ENCODE data around the gene SLC37A1.

Gene SLC37A1

DNA sequence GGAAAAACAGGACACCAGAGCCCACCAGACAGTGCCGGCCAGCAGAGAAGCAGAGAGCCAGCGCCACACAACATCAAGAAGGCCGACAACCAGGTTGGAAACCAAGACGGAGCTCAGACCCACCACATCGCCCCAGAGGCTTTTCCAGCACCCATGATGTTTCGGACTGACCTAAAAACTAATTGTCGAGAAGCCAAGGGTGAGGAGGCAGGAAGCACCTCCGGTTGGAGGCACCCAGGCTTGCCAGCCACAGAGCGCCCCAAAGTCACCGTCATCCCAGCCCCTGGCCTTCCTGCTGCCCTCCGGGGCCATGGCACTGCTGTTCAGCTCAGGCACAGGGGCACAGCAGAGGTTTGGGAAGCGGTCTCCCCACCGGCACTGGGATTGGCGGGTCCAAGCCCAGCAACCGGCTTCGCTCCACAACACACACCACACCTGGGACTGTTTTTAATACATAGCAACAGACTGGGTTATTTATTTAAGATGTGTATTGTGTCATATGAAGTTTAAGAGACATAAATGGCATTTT, 67.2 kb downstream of the SLC37A1 start:
- no peak for DNase-seq

GRCh38 chr21:42581336-42581992, 67.8 kb downstream of the SLC37A1 start:
- no peak for DNase-seq

DNA sequence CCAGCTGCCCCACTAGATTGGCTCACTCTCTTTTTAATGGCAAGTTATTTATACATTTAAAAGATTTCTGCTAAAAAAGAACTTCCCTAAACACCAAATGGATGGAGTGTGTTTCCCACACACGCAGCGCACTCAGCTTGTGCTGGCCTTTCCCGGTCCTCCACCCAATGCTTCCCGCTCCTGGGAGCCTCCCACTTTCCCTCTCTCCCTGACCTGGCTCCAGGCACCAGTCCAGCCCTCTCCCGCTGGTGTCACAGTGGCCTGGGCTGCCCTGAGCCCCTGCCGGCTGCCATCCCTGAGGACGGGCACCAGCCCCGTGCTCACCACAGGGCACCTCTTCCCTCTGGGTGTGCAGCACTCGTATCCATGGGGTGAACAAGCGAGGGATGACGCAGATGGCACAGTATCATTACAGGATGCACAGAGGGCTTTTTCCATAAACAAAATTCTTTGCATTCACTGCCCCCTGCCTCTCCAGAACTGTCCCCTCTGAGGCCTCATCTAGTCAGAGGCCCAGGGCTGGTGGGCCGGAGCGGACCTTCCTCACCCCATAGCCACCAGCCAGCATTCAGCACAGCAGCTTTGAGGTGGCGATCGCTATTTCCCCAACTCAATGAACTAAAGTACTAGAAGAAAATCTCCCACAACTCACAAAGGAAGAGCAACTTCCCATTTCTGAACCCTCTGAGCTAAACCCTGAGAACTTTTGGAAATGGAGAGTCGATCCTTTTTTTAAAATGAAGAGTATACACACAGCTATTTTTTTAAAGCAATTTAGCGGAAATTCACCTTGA, 68.5 kb downstream of the SLC37A1 start:
- DNase-seq, result no peak

GRCh38 chr21:42582787-42583476, 69.3 kb downstream of the SLC37A1 start:
- no peak for DNase-seq

DNA sequence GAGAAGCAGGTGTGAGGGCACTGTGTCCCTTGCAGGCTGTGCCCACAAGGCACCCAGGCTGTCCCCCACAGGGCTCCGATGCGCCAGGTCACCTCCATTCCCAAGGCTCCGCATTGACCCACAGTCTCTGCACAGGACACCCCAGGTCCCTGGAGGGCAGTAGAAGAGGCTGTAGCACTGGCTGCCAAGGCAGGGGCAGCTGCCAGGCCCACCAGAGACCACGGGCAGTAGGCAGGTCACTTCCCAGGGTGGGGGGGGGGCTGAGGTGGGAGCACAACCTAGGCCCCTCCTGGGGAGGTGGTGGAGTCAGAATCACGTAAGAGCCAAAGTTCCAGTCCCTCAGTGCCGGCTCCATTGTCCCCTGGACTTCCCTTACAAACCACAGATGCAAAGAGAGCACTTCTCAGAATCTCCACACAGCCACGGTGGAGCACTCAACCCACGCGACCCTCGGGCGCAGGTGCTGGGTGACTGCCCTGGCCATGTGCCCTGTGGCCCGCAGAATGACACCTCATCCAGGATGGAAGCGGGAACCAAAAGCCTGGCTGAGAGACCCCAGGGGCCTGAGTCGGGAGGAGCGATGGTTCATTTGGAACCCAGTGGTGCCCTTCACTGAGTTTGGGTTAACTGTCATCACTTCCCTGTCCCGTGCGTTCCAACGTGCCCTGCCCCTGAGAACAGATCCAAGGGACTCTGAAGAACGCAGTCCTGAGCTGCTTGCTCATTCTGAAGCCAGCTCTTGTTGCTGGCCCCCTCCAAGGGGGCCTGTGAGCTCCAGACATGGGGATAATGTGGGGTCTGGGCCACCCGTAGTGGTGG, 70.0 kb downstream of the SLC37A1 start:
- no peak for DNase-seq

GRCh38 chr21:42584296-42584641, 70.6 kb downstream of the SLC37A1 start:
- no peak for DNase-seq

DNA sequence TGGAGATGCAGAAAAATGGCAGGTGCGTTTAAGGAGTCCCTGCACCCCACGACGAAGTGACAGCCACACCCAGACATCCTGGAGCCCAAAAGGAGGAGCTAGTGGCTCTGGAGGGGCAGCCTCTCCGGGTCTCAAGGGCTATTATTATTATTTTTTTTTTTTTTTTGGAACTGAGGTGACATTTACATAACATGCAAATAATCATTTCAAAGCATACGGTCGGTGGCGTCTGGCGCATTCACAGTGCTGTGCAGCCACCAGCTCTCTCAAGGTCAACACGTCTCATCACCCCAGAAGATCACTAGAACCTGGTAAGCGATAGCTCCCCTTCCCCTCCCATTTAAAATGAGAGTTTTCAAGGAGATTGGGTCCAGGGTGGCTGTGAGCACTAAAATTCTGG, 72.2 kb downstream of the SLC37A1 start:
- no peak for DNase-seq

DNA sequence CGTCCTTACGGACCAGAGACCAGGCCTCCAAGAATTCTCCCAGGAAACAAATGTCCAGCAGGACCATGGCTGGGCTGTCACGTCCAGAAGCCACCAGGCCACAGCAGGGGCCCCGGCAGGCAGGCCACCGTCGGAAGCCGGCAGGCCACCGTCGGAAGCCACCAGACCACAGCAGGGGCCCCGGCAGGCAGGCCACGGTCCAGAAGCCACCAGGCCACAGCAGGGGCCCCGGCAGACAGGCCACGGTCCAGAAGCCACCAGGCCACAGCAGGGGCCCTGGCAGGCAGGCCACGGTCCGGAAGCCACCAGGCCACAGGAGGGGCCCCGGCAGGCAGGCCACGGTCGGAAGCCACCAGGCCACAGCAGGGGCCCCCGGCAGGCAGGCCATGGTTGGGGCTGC, 72.8 kb downstream of the SLC37A1 start:
- DNase-seq, result no peak

DNA sequence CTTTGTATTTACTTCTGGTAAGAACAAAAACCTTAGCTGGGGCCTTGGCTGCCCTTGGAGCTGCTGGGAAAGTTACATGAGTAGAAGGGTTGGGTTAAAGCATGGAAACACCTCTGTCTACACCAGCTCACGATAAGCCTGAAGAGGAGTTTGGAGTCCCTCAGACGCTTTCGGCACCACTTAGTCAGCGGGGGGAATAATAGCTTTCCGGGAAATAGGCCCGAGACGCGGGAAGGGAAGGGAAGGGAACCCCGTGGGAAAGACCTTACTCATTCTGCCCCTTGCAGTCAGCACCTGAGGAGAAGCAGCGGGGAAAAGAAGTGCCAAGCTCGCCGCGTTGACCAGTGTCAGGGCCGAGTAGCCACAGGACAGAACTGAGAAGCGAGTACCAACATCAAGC, 73.4 kb downstream of the SLC37A1 start:
- DNase-seq, result no peak

- no peak for DNase-seq
These were observed 76.9 kb downstream of the SLC37A1 start for GRCh38 chr21:42590431-42591131.

DNA sequence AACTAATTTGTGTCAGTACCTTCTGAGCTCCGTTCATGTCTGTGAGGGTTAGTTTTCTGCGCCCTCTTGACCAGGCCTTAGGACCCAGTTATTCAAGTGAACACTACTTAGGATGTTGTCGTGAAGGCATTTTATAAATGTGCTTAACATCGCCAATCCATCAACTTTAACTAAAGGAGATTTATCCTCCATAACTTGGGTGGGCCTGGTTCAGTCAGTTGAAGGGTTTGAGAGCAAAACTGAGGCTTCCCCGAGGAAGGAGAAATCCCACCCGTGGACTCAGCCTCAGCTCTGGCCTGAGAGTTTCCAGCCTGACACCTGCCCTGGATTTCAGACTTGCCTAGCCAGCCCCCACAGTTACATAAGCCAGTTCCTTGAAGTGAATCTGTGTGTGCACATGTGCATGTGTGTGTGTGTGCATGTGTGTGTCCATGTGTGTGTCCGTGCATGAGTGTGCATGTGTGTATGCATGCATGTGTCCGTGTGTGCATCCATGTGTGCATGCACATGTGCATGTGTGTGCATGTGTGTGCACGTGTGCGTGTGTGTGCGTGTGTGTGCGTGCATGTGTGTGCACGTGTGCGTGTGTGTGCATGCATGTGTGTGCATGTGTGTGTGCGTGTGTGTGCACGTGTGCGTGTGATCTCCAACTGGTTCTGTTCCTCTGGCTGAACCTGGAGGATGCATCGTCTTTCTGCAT, 77.7 kb downstream of the SLC37A1 start:
- DNase-seq, result no peak

DNA sequence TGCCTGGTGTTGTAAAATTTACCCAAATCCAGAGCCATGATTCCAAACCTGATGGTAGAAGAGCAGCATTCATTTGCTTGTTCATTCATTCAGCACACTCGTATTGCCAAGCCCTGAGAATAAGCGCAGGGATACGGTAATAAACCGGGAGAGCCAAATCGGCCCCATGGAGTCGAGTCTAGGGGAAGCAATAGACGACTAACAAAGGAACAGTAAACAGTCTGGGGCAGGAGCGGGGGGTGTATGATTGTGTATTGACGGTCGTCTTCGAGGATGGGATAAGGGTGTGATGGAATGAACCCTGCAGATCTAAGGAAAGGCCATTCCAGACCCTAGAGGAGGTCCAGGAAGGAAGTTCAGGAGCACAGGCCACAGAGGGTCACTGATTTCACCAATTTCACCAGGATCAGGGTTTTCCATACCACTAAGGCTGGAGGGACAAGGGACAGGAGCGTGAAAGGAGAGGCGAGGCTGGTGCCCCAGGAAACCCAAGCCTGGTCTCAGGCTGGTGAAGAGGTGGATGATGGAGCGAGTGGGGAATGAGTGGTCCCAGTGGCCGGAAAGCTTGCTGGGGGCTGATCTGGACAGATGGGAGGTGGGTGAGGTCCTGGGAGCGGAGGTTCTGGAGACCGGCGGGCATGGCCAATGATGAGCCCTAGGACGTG, 78.6 kb downstream of the SLC37A1 start:
- no peak for DNase-seq

- DNase-seq, result peak; percentile 49
These were observed 79.6 kb downstream of the SLC37A1 start for GRCh38 chr21:42593007-42593814.

DNA sequence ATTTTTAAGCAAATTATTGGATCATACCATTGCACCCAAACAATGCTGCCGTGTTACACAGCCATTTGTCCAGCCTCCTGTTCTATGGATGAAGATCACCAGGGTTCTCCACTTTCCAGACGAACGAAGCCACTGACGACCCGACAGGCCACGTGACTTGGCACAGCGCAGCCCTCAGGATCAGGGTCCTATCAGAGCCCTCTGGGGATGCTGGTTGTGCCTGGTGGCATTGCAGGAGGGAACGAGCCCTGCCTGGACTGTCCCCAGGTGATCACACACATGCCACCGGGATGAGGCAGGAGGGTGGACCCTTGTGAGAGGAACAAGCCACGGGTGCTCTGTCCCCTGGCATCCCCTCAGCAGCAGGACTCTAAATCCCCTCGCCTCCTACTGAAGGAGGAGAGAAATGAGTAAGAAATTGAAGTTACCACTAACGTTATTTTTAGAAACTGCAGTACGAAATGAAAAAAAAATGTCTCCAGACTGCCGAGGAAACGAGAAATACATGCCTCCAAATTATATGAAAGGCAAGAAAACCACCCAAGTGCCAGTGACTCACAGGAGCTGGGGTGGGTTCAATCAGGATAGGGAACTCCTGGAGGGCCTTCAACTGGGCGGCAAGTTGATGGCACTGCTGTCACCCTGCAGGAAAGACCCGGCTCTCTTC, 81.1 kb downstream of the SLC37A1 start:
- DNase-seq, result no peak

DNA sequence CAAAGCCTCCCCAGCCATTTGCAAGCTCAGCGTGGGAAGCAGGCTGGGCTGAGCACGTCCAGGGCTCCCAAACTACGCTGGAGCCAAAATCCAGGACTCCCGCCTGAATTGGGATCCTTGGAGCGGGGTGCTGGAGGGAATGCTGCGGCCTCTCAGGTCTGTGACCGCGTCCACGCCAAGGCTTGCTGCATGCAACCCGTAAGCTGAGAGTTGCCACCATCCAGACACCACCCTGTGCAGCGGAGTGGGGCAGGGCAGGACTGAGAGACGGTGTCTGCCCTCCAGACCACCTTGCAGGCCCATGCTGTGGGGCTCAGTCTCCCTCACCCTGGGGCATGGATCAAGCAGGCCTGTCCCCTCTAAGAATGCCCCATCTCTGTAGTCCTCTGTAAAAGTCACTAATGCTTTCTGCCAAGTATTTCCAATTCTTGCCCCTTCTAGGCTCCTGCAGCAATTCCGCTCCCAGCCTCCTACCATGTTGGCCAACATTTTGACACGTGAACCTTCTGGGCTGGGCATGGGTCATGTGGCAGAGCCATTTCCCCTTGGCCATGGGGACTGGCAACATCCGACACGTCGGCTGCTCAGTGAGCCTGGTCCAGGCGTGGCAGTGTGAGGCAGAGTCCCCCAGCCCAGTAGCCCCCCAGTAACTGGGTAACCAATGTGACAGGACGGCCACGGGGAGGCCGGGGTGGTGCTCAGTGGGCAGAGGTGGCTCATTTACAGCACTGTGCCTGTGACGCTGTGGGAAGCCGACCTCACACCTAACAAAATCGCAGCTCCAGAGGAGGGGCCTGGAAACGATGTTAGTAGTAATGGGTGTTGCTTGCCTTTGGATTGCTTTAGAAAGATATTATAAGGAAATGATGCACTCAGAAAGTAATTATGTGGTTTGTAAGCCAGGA, 81.9 kb downstream of the SLC37A1 start:
- no peak for DNase-seq

DNA sequence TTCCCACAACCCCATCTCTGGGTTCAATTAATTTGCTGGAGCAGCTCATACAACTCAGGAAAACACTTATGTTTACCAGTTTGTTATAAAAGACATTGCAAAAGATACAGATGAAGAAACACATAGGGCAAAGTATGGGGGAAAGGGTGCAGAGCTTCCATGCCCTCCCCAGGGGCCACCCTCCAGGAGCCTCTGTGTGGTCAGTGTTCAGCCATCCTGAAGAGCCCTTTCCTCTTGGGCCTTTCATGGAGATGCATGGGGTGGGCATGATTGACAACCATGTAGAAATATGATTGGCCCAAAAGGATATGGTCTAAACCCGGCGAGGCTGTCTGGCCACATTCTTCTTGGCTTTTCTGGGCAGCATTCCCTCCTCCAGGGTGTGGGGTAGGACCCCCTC, 83.0 kb downstream of the SLC37A1 start:
- DNase-seq, result no peak

- DNase-seq, result no peak
These were observed 84.0 kb downstream of the SLC37A1 start for GRCh38 chr21:42597487-42598158.

Data from activated effector memory CD4-positive, alpha-beta T cell treated with Interleukin-2 at 50 U/mL for 16 hours (primary cell).